Ovary (tissue), 3 donors: ENCODE data around the gene TCF7.

Source experiments
- POLR2A ChIP-seq: fragments of 450-650 bp; IDR thresholded peaks from one replicate; pipeline ENCODE4 v1.6.1; 2017; ENCODE audit warnings: antibody characterized with exemption, mild to moderate bottlenecking, moderate library complexity
- TF ChIP-seq, protein P1 (sequence below), 3 donors: fragments of 450-650 bp in 2 of 3; fragments of 200-600 bp in 1 of 3; IDR thresholded peaks; one replicate each; pipeline versions ENCODE4 v1.5.1 to v1.8.0; 2016 to 2022; ENCODE audit warnings: antibody characterized with exemption in 3 of 3, mild to moderate bottlenecking in 1 of 3
- donor health status: DM: no; HTN: no; CAD: no.

DNA sequence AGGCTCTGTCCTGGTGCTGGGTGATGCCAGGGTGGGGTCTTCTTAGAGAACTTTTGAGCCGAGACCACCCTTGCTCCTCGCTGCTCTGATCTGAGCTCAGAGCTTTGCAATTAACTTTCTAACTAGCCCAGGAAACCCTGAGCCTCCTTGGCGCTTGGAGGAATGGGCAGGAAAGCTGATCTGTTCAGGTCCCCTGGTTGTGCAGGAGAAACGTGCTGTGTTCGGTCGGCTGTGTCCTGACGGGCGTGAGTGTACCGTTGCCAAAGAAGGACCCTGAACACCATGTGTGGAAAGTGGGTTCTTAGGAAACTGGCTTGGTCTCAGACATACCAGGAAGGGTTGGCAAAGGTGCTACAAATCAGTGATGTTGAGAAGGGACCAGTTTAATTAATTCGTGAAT is 1.8 kb downstream of the TCF7 start:
- TF ChIP-seq, protein P1, sequence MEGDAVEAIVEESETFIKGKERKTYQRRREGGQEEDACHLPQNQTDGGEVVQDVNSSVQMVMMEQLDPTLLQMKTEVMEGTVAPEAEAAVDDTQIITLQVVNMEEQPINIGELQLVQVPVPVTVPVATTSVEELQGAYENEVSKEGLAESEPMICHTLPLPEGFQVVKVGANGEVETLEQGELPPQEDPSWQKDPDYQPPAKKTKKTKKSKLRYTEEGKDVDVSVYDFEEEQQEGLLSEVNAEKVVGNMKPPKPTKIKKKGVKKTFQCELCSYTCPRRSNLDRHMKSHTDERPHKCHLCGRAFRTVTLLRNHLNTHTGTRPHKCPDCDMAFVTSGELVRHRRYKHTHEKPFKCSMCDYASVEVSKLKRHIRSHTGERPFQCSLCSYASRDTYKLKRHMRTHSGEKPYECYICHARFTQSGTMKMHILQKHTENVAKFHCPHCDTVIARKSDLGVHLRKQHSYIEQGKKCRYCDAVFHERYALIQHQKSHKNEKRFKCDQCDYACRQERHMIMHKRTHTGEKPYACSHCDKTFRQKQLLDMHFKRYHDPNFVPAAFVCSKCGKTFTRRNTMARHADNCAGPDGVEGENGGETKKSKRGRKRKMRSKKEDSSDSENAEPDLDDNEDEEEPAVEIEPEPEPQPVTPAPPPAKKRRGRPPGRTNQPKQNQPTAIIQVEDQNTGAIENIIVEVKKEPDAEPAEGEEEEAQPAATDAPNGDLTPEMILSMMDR (IDR thresholded peaks at IDR 0.05), result no peak
- TF ChIP-seq POLR2A, result no peak
